Frontal cortex (tissue), 4 donors: ENCODE data around the gene RAB30. TPM values are rescaled to one million over a fixed set of nuclear protein-coding genes. Genes with fewer than 3 reads are reported as not detected.

Experiments used
- DNase-seq, 2 donors: peaks; one replicate each; pipeline ENCODE4 v3.0.0; 2012; ENCODE audit warnings: low spot score in 2 of 2
- FAIRE-seq: peaks from 2 replicates; lab custom pipeline; 2012; peaks lifted over from hg19 to GRCh38; lab: Jason Lieb, UNC
- small RNA-seq: library from RNA; depleted of rRNA; stranded (forward); fragments of <200 nt; gene quantifications from one replicate; pipeline ENCODE3, GENCODE V24; 2014
- total RNA-seq: library from RNA; depleted of rRNA; stranded (reverse); fragments of >200 nt; gene quantifications from one replicate; pipeline ENCODE4 v1.2.3, GENCODE V29; 2014
- donor health status: control.
- donor health status: control.
- donor health status: control.

Gene RAB30
- total RNA-seq, 1 donor from 2014 or later: 41.2 TPM

GRCh38 chr11:82924522-82925224, 147.0 kb downstream of the RAB30 start:
- DNase-seq (no peak), FAIRE-seq (no peak)

Small RNA genes lying within 50 kb of the gene (small RNA-seq; reads per million reads assigned to genes)
- not detected for gene SNORA70E

Other genes starting within 250 kb of the RAB30 start
- gene PRCP, start 171.5 kb downstream of the RAB30 start, total RNA-seq: 28.1 TPM
- 1.6 TPM for gene DDIAS, start 170.2 kb downstream of the RAB30 start, total RNA-seq
- gene PCF11, start 85.2 kb upstream of the RAB30 start, total RNA-seq: 77.0 TPM
- 8.6 TPM for gene ANKRD42, start 121.8 kb upstream of the RAB30 start, total RNA-seq
- 216 TPM for gene CCDC90B, start 214.5 kb upstream of the RAB30 start, total RNA-seq